Lung (tissue), 12 donors: ENCODE measurements around the gene PHLDA1. TPM values are rescaled to one million over a fixed set of nuclear protein-coding genes. Genes with fewer than 3 reads are reported as not detected.

Source experiments
- ATAC-seq: fragments of 200-7000 bp; cut with Tn5 transposase; one replicate; pipeline ENCODE4 v1.9.1; 2020; ENCODE audit warnings: moderate number of reproducible peaks; ENCODE audit not compliant: insufficient read depth, low FRiP score
- DNase-seq, 3 donors: peaks; one replicate each; pipeline ENCODE4 v3.0.0-alpha.2; 2013 to 2017
- H3K27ac ChIP-seq, 2 donors: one replicate each; pipeline ENCODE4 v1.5.1; 2013; ENCODE audit warnings: mild to moderate bottlenecking in 2 of 2, moderate library complexity in 2 of 2, control low read depth in 1 of 2, inconsistent platforms in 1 of 2, low read depth in 1 of 2, low read length in 1 of 2
- H3K27me3 ChIP-seq, 3 donors: one replicate each; pipeline ENCODE4 v1.5.1; 2013; ENCODE audit warnings: low read length in 2 of 3; ENCODE audit not compliant: control insufficient read depth in 3 of 3, insufficient read depth in 3 of 3
- H3K36me3 ChIP-seq, 4 donors: one replicate each; pipeline ENCODE4 v1.5.1; 2013; ENCODE audit warnings: low read length in 4 of 4, mild to moderate bottlenecking in 1 of 4, moderate library complexity in 1 of 4; ENCODE audit not compliant: control insufficient read depth in 4 of 4, insufficient read depth in 4 of 4
- H3K4me1 ChIP-seq, 5 donors: one replicate each; pipeline ENCODE4 v1.5.1; 2013; ENCODE audit warnings: low read length in 5 of 5, mild to moderate bottlenecking in 2 of 5, moderate library complexity in 1 of 5; ENCODE audit not compliant: control insufficient read depth in 5 of 5, insufficient read depth in 5 of 5
- H3K4me3 ChIP-seq: one replicate; pipeline ENCODE4 v1.5.1; 2013; ENCODE audit warnings: mild to moderate bottlenecking, control low read depth, moderate library complexity
- H3K9ac ChIP-seq, 2 donors: one replicate each; pipeline ENCODE4 v1.5.1; 2013; ENCODE audit warnings: low read length in 2 of 2, control low read depth in 1 of 2; ENCODE audit not compliant: insufficient read depth in 1 of 2
- H3K9me3 ChIP-seq, 4 donors: one replicate each; pipeline ENCODE4 v1.5.1; 2013; ENCODE audit warnings: low read length in 3 of 4, mild to moderate bottlenecking in 1 of 4, moderate library complexity in 1 of 4; ENCODE audit not compliant: control insufficient read depth in 4 of 4, insufficient read depth in 3 of 4
- CTCF ChIP-seq: IDR thresholded peaks from 2 replicates; pipeline ENCODE4 v1.5.1; 2012; ENCODE audit warnings: mild to moderate bottlenecking; ENCODE audit errors: control extremely low read depth, extremely low read depth
- WGBS, 2 donors: extraction: QIAGEN DNeasy Blood & Tissue Kit; methylation state at CpG; one replicate each; pipeline ENCODE4 v1.1.7; 2013; 5-methylcytosine and 5-hydroxymethylcytosine counted together
- polyA plus RNA-seq, 2 donors: library from polyadenylated mRNA; stranded (reverse); fragments of 200-250 nt; gene quantifications; one replicate each; pipeline ENCODE4 v1.2.1, GENCODE V29; 2013
- total RNA-seq, 2 donors: library from RNA; depleted of rRNA in 1 of 2; stranded (reverse); fragments of >200 nt in 1 of 2; gene quantifications; one replicate each; pipeline ENCODE4 v1.2.1, GENCODE V29; 2014 to 2021
- donor health status: control.
- donor health status: control.
- donor health status: Bipolar disorder and iron deficiency.
- donor health status: healthy.
- donor health status: DM: yes; HTN: yes; CAD: no.

The PHLDA1 gene
- total and polyA plus RNA-seq, 4 donors = 6.5 to 22.1 (median 17.2) TPM

DNA sequence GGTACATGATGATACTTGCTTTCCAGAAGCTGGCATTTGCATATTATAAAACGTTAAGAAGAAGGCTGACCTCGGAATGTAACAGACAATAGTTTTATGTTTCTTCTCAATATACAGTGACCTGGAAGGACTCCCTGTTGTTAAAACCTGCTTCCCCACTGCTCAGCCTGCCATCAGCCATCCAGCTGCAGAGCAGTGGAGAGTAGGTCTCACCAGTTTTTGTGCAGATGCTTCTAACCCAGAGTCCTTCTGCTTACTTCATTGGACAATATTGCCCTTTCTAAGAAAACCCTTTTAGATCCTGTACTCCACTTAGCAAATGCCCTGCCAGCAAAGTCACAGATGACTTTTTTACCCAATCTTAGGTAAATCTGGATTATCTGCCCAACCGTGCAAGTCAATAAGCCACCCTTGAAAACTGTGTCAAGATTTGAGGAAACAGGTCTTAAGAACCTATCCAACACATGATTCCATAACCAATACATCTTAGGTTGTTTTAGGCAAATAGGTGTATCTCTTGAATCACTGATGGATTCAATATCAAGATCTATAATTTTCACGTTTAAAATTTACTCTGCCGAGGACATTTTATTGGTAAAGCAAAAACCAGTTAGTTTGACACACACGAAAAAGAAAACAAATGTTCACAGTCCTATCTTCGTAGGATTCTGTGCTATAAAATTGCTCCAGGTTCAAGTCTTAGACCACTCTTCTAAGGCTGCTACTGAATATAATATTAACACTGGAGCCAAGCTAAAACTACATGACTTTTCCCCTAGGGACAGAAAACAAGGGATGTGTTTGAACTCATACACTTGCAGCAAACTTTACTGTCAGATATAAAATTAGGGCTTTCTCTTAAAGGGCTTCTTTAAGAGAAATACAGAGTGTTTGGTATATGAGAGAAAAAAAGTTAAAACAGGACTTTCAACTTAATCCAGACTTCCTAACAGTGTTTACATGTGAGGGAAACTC is 5.7 kb downstream of the PHLDA1 start:
- Histone ChIP-seq H3K9me3 (no peaks in the 10 kb centered on the region), H3K27me3 (no peaks in the 10 kb centered on the region), H3K4me3 (no peak overlapping the region), H3K4me1 (peaks cover 0 to 24% (median 6%) of the 10 kb centered on the region in 5 donors), H3K36me3 (peaks cover 0 to 35% (median 7%) of the 10 kb centered on the region in 4 donors), H3K27ac (no peak overlapping the region), H3K9ac (peak overlapping the region in 1 of 2 donors; percentile 26)
- no peak for TF ChIP-seq CTCF
- DNase-seq (no peak), ATAC-seq (no peak)
- 84 to 86% methylated on average over 7 of the region's 7 CpGs for WGBS, 2 donors

DNA sequence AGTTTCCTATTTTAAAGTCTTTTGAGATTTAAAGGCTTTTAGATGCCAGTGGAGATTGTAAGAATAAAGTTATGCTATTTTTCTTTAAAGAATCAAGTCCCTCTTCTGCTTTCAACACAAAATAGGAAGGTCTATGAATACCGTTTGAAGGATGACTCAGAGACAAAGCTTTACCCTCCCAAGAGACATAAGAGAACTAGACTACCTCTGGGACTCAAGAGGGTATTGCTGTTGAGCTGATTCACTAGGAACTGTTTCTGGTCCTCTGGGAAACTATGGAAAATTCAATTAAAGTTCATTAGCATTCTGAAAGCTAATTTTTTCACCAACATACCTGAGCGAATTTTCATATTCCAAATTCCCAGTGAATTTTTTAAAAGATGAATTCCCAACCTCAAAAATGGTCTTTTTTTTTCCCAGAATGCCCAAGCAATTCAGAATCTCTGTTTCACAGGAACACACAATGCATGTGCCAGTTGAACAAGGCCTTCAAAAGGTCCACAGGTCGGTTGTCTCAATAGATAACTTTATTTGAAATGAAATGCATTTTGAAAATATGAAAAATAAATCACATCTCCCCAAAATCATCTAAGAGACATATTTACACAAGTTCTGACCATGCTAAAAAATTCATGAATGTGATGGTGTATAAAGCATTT is 6.5 kb downstream of the PHLDA1 start:
- TF ChIP-seq CTCF = no peak
- 74 to 80% methylated on average over 3 of the region's 3 CpGs for WGBS, 2 donors

DNA sequence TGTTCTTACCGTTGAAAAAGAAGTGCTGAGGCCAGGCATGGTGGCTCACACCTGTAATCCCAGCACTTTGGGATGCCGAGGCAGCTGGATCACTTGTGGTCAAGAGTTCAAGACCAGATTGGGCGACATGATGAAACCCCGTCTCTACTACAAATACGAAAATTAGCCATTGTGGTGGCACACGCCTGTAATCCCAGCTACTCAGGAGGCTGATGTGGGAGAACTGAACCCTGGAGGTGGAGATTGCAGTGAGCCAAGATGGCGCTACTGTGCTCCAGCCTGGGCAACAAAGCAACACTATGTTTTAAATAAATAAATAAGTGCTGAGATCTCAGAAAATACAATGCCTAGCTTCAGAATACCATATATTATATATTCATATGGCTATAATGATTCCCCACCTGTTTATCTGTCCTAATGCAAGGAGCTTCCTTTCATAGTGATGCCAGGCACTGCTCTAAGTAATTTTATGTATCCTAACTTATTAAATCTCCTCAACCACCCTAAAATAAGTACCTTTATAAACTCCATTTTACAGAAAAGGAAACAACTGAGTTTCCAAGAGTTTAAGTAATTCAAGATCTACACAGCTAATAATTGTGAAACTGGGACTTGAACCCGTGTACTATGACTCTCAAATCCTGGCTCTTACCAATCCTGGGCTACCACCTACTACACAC is 7.3 kb downstream of the PHLDA1 start:
- ATAC-seq (no peak), DNase-seq (no peak)
- H3K27me3 ChIP-seq = no peaks in the 10 kb centered on the region
- no peaks in the 10 kb centered on the region for H3K9me3 ChIP-seq
- H3K9ac ChIP-seq = no peak overlapping the region
- no peak overlapping the region for H3K27ac ChIP-seq
- WGBS, 2 donors = 89 to 90% methylated on average over 8 of the region's 8 CpGs
- no peak for TF ChIP-seq CTCF
- peaks cover 0 to 19% (median 5%) of the 10 kb centered on the region in 4 donors for H3K36me3 ChIP-seq
- H3K4me3 ChIP-seq = no peak overlapping the region
- H3K4me1 ChIP-seq = peaks cover 3 to 34% (median 8%) of the 10 kb centered on the region in 5 donors

More for the DNA sequence above, 6.5 kb downstream of the PHLDA1 start:
- peaks cover 3 to 32% (median 7%) of the 10 kb centered on the region in 5 donors for H3K4me1 ChIP-seq
- no peaks in the 10 kb centered on the region for H3K27me3 ChIP-seq
- DNase-seq (no peak), ATAC-seq (no peak)
- no peaks in the 10 kb centered on the region for H3K9me3 ChIP-seq
- no peak overlapping the region for H3K27ac ChIP-seq
- peaks cover 0 to 27% (median 7%) of the 10 kb centered on the region in 4 donors for H3K36me3 ChIP-seq
- H3K4me3 ChIP-seq = no peak overlapping the region
- no peak overlapping the region for H3K9ac ChIP-seq
